Urothelium cell line (cell line): ENCODE measurements around the gene MCMBP.

Experiments used
- DNase-seq: peaks from one replicate; pipeline ENCODE4 v3.0.0; 2011; ENCODE audit warnings: low spot score, mixed read lengths
- FAIRE-seq: peaks from 2 replicates; lab custom pipeline; 2011; peaks lifted over from hg19 to GRCh38; lab: Jason Lieb, UNC

Gene MCMBP

DNA sequence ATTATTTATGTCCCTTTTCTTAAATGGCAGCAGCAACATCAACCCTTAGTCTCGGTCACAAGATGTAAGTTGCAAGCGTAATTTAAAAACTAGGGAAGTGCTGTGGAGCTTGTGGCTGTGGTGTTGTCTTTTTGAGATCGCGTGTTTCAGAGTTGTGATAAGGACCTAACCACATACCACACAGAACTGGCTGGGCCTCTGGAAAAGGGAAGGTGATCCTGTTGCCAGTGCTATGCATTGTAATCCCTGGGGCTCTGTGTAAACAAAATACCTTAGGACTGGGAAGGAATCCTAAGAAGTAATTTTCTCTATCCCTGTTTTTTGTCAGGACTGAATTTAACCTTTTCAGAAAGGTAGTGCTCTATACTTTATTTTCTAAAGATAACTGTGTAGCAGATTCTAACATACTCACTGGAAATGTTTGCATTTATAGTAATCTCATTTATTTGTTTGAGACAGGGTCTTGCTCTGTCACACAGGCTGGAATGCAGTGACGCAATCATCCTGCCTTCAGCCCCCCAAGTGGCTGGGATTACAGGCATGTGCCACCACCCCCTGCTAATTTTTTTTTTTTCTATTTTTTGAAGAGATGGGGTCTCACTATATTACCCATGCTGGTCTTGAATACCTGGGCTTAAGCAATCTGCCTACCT is 86.4 kb downstream of the MCMBP start:
- no peak for DNase-seq
- no peak for FAIRE-seq

- no peak for FAIRE-seq
- DNase-seq = no peak
Measured at GRCh38 chr10:119784340-119785067, 88.1 kb downstream of the MCMBP start.

GRCh38 chr10:119783665-119784027 is 89.0 kb downstream of the MCMBP start:
- DNase-seq (no peak), FAIRE-seq (no peak)

DNA sequence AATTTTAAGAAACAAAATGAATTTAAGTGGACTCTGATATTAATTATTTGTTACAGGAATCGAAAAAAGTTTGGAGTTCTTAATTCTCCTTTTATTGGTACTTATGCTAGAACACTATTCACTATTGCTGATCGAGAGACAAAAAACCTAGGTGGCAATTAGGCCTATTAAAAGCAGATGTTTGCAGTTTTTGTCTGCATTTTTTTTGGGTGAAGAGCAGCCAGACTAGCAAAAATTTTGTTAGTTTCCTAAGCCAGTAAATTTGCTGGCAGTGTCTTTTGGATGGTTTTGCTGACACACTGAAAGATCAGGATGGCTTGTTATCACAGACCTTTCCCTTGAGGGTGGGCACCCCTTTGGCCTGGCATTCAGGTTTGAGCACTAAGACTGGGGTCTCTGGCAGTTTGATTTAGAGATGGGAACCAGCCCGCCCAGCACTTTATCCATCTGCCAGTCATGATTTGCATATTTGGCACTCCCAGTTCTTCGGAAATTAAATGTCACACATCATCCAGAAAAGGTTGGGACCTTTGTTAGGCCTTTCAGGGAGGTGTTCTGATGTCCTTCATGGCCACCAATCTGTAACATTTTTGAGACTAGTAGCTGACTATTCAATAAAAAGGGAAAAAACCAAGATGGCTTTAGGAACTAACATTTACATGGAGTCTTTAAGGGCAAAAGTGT is 89.5 kb downstream of the MCMBP start:
- FAIRE-seq = no peak
- DNase-seq = no peak

- DNase-seq (no peak), FAIRE-seq (no peak)
Measured at GRCh38 chr10:119781498-119781897, 91.1 kb downstream of the MCMBP start.

DNA sequence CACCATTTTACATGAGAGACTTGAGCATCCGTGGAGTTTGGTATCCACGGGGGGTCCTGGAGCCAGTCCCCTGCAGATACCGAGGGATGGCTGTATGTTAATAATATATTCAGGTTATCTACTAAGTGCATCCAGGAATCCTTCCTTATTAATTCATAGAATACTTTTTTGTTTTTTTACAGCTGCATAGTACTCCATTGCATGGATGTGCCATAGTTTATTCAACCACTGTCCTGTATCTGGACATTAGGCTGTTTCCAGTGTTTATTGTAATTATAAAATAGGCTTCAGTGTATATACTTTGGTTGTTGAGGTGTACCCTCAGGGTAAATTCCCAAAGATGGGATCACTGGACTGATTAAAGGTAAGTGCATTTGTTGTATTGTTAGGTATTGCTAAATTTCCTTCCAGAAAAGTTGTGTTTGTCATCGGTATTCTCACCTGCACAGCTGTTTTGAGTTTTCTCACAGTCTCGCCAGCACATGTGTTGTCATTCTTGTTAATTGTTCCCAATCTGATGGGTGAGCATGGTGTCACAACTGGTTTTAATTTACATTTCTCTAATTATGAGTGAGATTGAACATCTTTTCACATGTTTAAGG is 91.7 kb downstream of the MCMBP start:
- FAIRE-seq (no peak), DNase-seq (no peak)
